Measurements from ENCODE around the gene PRKD3. TPM values are rescaled to one million over a fixed set of nuclear protein-coding genes. Genes with fewer than 3 reads are reported as not detected.

Gene PRKD3
- total RNA-seq, 1 donor from 2014 or later: 38.8 TPM

DNA sequence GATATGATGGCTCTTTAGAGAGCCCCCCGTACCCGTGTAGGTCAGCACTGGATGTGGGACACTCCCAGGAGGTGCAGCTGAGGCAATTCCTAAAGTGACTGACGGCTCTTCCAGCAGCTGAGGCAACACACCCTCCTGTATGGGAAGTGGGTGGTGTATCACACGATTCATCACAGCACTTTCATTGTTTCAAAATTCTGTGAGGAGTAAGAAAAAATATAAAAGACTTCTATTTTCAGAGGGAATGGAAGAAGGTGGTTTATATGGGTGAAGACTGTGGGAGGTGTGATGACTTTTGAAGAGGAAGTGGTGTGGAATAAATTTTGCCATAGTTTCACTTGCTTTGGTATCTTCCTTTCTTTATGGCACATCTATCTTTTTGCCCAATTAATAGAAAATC, 42.1 kb upstream of the PRKD3 start:
- no peak for TF ChIP-seq CTCF (IDR thresholded peaks at IDR 0.05)
- TF ChIP-seq POLR2AphosphoS5 (IDR thresholded peaks at IDR 0.05; ENCODE audit: insufficient read depth in 1 of 2, low read depth in 1 of 2): no peak
- TF ChIP-seq POLR2A (IDR thresholded peaks at IDR 0.05): no peak
- no peaks in the 10 kb centered on the region for H3K9me3 ChIP-seq
- intact Hi-C loops (cut with DNase I): no loop called here
- no peak for DNase-seq (ENCODE audit: extremely low spot score in 2 of 2)
- no peaks in the 10 kb centered on the region for H3K27me3 ChIP-seq
- H3K36me3 ChIP-seq: no peaks in the 10 kb centered on the region
- no peak overlapping the region for H3K4me3 ChIP-seq
- no peak overlapping the region for H3K27ac ChIP-seq
- no peaks in the 10 kb centered on the region for H3K4me1 ChIP-seq

GRCh38 chr2:37365669-37366068, 41.0 kb upstream of the PRKD3 start:
- no peaks in the 10 kb centered on the region for H3K9me3 ChIP-seq
- no peak overlapping the region for H3K27ac ChIP-seq
- DNase-seq (ENCODE audit: extremely low spot score in 2 of 2): no peak
- no peaks in the 10 kb centered on the region for H3K27me3 ChIP-seq
- H3K36me3 ChIP-seq: no peaks in the 10 kb centered on the region
- H3K4me1 ChIP-seq: no peaks in the 10 kb centered on the region
- no peak for TF ChIP-seq CTCF (IDR thresholded peaks at IDR 0.05)
- no peak for TF ChIP-seq POLR2A (IDR thresholded peaks at IDR 0.05)
- TF ChIP-seq POLR2AphosphoS5 (IDR thresholded peaks at IDR 0.05; ENCODE audit: insufficient read depth in 1 of 2, low read depth in 1 of 2): no peak
- intact Hi-C loops (cut with DNase I): no loop called here
- H3K4me3 ChIP-seq: no peak overlapping the region

- TF ChIP-seq POLR2AphosphoS5 (IDR thresholded peaks at IDR 0.05; ENCODE audit: insufficient read depth in 1 of 2, low read depth in 1 of 2) (no peak), POLR2A (IDR thresholded peaks at IDR 0.05) (no peak), CTCF (IDR thresholded peaks at IDR 0.05) (no peak)
- Histone ChIP-seq H3K9me3 (no peaks in the 10 kb centered on the region), H3K4me3 (no peak overlapping the region), H3K4me1 (no peaks in the 10 kb centered on the region), H3K27me3 (no peaks in the 10 kb centered on the region), H3K36me3 (no peaks in the 10 kb centered on the region), H3K27ac (no peak overlapping the region)
- intact Hi-C loops (cut with DNase I): no loop called here
- DNase-seq (ENCODE audit: extremely low spot score in 2 of 2): no peak
These were observed 39.7 kb upstream of the PRKD3 start for GRCh38 chr2:37364351-37364750.

DNA sequence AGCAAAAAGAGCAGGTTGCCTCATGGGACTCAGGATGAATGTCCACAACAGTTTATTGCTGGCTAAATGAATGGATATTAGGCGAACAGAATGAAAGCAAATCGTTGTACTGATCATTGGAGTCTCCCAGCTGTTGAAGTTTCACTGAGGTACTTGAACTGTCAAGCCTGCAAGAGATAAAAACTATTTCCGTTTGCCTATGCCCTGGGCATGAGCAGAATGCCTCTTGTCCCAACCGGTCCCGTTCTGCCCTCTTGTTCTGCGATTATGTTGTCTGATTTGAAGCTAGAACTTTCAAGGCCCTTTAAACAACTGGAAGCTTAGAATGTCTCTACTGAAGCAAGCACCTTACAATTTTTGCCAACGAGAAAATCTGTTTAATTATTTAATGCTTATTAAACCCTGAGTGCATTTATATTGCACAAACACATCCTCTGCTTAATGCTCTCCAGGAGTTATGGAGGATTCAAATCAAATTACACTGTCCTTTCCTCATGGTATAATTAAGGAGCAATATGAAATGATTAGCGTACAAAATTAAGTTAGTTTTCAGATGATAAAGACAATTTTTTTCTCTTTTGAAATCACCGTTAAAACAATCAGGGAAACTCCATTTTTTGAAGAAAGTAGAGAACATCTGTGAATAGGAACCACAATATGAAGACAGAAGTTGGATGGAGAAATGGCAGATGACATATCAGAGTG, 37.5 kb upstream of the PRKD3 start:
- Histone ChIP-seq H3K9me3 (no peaks in the 10 kb centered on the region), H3K4me3 (no peak overlapping the region), H3K36me3 (no peaks in the 10 kb centered on the region), H3K27ac (no peak overlapping the region), H3K27me3 (no peaks in the 10 kb centered on the region), H3K4me1 (no peaks in the 10 kb centered on the region)
- intact Hi-C loops (cut with DNase I): no loop called here
- DNase-seq (ENCODE audit: extremely low spot score in 2 of 2): no peak
- TF ChIP-seq CTCF (IDR thresholded peaks at IDR 0.05) (no peak), POLR2A (IDR thresholded peaks at IDR 0.05) (no peak), POLR2AphosphoS5 (IDR thresholded peaks at IDR 0.05; ENCODE audit: insufficient read depth in 1 of 2, low read depth in 1 of 2) (no peak)

DNA sequence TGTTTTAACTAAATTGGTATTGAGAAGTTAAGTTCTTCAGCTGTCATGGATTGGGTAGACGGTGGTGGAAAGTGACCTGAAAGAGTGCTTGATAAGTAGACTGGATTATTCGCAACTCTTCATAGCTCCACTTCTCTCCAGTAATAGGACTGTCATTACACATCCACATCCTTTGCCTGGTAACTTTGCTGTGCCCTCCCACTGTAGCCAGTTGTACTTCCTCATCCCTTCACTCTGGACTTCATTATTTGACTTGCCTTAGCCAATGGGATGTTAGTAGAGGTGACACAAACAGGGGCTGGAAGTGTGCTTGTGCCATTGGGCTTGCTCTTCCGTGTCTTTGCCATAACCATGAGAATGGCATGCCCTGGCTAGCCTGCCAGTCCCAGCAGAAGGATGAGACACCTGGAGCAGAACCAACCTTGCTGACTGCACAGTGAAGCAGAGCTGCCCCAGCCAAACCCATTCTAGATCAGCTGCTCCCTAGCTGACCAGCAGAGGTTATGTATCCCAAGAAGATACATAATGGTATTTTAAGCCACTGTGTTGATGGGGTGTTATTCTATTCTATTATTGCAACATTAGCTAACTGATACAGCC, 36.7 kb upstream of the PRKD3 start:
- TF ChIP-seq CTCF (IDR thresholded peaks at IDR 0.05): no peak
- no peak for TF ChIP-seq POLR2A (IDR thresholded peaks at IDR 0.05)
- no peak for TF ChIP-seq POLR2AphosphoS5 (IDR thresholded peaks at IDR 0.05; ENCODE audit: insufficient read depth in 1 of 2, low read depth in 1 of 2)
- no peak overlapping the region for H3K4me3 ChIP-seq
- no peak for DNase-seq (ENCODE audit: extremely low spot score in 2 of 2)
- H3K36me3 ChIP-seq: no peaks in the 10 kb centered on the region
- H3K27me3 ChIP-seq: no peaks in the 10 kb centered on the region
- H3K9me3 ChIP-seq: no peaks in the 10 kb centered on the region
- no peaks in the 10 kb centered on the region for H3K4me1 ChIP-seq
- no peak overlapping the region for H3K27ac ChIP-seq
- intact Hi-C loops (cut with DNase I): no loop called here

Data from vagina (tissue), 2 donors.